ENCODE data around the gene ROBO1. TPM values are rescaled to one million over a fixed set of nuclear protein-coding genes. Genes with fewer than 3 reads are reported as not detected.

ROBO1 gene
- total RNA-seq, 4 donors from 2014 or later, result 8.6 to 26.3 (median 16.6) TPM

DNA sequence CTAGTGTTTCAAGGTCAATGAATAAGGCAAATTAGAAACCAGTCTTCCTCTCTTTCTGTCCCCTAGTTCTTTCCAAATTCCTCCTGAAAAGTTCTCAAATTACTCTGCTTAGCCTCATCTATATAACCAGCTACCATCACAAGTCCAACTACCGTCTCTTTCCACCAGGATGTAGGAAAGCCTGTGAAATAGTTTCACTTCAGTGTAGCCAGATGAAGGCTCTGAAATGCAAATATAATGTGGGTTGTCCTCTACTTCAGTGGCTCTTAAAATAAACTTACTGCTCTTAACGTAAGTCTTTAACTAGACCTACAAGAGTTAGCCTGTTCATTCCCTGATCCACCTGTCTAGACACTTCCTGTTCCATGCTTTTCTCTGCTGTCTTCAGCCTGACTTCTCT is 827.7 kb downstream of the ROBO1 start:
- no peaks in the 10 kb centered on the region for H3K36me3 ChIP-seq
- no peak for DNase-seq
- no peak overlapping the region for H3K4me3 ChIP-seq (replicated peaks in 1 of 3)
- H3K27me3 ChIP-seq, result no peaks in the 10 kb centered on the region
- TF ChIP-seq, protein P1, sequence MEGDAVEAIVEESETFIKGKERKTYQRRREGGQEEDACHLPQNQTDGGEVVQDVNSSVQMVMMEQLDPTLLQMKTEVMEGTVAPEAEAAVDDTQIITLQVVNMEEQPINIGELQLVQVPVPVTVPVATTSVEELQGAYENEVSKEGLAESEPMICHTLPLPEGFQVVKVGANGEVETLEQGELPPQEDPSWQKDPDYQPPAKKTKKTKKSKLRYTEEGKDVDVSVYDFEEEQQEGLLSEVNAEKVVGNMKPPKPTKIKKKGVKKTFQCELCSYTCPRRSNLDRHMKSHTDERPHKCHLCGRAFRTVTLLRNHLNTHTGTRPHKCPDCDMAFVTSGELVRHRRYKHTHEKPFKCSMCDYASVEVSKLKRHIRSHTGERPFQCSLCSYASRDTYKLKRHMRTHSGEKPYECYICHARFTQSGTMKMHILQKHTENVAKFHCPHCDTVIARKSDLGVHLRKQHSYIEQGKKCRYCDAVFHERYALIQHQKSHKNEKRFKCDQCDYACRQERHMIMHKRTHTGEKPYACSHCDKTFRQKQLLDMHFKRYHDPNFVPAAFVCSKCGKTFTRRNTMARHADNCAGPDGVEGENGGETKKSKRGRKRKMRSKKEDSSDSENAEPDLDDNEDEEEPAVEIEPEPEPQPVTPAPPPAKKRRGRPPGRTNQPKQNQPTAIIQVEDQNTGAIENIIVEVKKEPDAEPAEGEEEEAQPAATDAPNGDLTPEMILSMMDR (IDR thresholded peaks at IDR 0.05), result no peak
- no peak for TF ChIP-seq POLR2A (IDR thresholded peaks at IDR 0.05)
- H3K27ac ChIP-seq, result no peak overlapping the region
- 79 to 80% methylated on average over 2 of the region's 2 CpGs for WGBS, 2 donors
- H3K4me1 ChIP-seq, result no peaks in the 10 kb centered on the region
- no peaks in the 10 kb centered on the region for H3K9me3 ChIP-seq
- intact Hi-C loops (cut with DNase I), result no loop called here

DNA sequence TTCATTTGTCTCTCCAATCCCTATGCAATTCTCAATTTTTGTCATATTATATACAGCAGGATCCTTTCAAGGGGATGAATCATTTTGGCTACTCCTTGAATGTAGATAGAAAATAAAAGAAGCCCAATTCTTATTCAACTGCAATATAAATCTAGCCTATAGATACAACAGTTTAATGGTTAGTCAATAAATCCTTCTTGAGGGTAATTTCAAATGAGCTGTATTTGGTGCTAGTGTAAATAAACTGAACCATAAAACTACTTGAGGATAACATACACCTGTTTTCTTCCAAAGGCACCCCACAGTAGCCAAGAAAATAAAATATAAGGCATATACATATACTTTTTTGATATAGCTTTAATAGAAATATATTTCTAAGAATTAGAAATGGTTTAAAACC is 830.3 kb downstream of the ROBO1 start:
- Histone ChIP-seq H3K27me3 (no peaks in the 10 kb centered on the region), H3K27ac (no peak overlapping the region), H3K4me3 (replicated peaks in 1 of 3) (no peak overlapping the region), H3K4me1 (no peaks in the 10 kb centered on the region), H3K9me3 (no peaks in the 10 kb centered on the region), H3K36me3 (no peaks in the 10 kb centered on the region)
- DNase-seq, result no peak
- intact Hi-C loops (cut with DNase I), result no loop called here
- TF ChIP-seq POLR2A (IDR thresholded peaks at IDR 0.05), result no peak
- TF ChIP-seq, protein P1 (IDR thresholded peaks at IDR 0.05), result no peak

DNA sequence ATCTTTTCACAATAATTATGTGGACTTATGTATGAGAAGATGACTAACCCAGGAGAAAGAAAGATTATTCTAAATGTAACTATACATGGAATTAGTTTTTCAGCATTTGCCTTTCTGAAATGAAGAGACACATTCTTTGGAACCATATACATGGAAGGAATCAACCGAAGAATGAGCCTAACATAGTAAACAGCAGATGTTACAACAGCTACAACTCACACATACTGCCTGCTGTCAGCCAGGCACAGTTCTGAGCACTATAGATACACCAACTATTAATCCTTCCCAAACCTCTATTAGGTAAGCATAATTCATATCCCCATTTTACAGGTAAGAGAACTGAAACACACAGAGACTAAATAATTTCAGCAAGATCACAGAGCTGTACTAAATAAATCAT is 840.0 kb downstream of the ROBO1 start:
- TF ChIP-seq, protein P1 (IDR thresholded peaks at IDR 0.05), result no peak
- TF ChIP-seq POLR2A (IDR thresholded peaks at IDR 0.05), result no peak
- DNase-seq, result no peak
- Histone ChIP-seq H3K4me3 (replicated peaks in 1 of 3) (no peak overlapping the region), H3K36me3 (no peaks in the 10 kb centered on the region), H3K4me1 (no peaks in the 10 kb centered on the region), H3K27me3 (no peaks in the 10 kb centered on the region), H3K27ac (no peak overlapping the region), H3K9me3 (no peaks in the 10 kb centered on the region)
- intact Hi-C loops (cut with DNase I), result no loop called here
- WGBS, 2 donors, result 91 to 93% methylated on average over 1 of the region's 1 CpG

DNA sequence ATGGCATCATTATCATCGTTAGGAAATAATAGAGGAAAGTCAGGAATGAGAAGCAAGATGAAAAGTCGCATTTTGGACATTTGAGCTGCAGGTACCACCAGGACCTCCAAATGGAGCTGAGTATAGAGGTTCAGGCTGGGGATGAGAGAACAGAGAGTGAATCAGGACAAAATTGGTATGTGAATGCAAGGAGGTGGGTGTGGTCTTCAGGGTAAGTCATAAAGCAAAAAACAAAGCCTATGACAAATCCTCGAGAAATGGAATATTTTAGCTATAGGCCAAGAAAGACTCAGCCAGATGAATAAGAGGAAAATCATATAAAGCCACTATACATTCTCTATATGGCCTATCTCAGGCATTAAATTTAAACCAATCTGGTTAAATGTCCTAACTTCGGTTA is 841.3 kb downstream of the ROBO1 start:
- 92 to 94% methylated on average over 4 of the region's 4 CpGs for WGBS, 2 donors
- intact Hi-C loops (cut with DNase I), result no loop called here

DNA sequence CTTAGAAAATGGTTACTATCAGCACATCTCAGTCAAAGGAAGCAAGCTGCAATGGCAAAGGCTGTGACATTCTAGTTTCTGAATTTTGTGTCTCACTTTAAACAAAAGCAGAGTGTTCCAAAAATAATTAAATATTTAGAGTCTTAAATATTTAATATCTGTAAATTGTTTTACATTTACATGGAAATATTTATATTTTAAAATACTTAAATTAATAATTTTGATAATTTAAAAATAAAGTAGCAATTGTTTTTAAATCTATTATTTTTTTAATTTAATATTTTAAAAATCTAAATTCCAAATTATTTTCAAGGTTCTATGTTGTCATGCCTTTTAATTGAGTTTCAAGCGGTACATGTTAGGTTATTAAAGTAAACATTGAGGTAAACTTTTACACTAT is 843.1 kb downstream of the ROBO1 start:
- Histone ChIP-seq H3K27me3 (no peaks in the 10 kb centered on the region), H3K4me3 (replicated peaks in 1 of 3) (no peak overlapping the region), H3K27ac (no peak overlapping the region), H3K9me3 (no peaks in the 10 kb centered on the region), H3K4me1 (no peaks in the 10 kb centered on the region), H3K36me3 (no peaks in the 10 kb centered on the region)
- intact Hi-C loops (cut with DNase I), result no loop called here
- TF ChIP-seq, protein P1 (IDR thresholded peaks at IDR 0.05), result no peak
- no peak for TF ChIP-seq POLR2A (IDR thresholded peaks at IDR 0.05)
- DNase-seq, result no peak
- WGBS, 2 donors, result 94 to 99% methylated on average over 1 of the region's 1 CpG

More for the DNA sequence above, 841.3 kb downstream of the ROBO1 start:
- no peaks in the 10 kb centered on the region for H3K9me3 ChIP-seq
- H3K36me3 ChIP-seq, result no peaks in the 10 kb centered on the region
- no peaks in the 10 kb centered on the region for H3K27me3 ChIP-seq
- DNase-seq, result no peak
- H3K27ac ChIP-seq, result no peak overlapping the region
- H3K4me3 ChIP-seq (replicated peaks in 1 of 3), result no peak overlapping the region
- TF ChIP-seq, protein P1 (IDR thresholded peaks at IDR 0.05), result no peak
- no peak for TF ChIP-seq POLR2A (IDR thresholded peaks at IDR 0.05)
- no peaks in the 10 kb centered on the region for H3K4me1 ChIP-seq

All from thyroid gland (tissue), 4 donors.